ENCODE measurements around the gene PIP5K1B. TPM values are rescaled to one million over a fixed set of nuclear protein-coding genes. Genes with fewer than 3 reads are reported as not detected.

PIP5K1B gene
- total RNA-seq, 1 experiment from 2014 or later: 2.5 TPM

DNA sequence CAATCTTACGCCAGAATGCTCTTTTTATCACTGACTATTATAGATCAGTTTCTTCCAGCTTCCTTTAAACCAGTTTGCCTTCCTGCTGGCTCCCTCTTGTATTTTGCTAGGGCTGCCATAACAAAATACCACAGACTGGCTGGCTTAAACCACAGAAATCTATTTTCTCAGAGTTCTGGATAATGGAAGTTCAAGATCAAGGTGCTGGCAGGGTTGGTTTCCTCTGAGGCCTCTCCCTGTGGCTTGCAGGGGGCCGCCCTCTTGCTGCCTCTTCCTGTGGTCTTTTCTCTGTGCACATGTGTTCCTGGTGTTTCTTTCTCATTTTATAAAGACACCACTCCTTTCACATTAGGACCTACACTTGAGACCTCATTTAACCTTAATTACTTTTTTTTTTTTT, 323.7 kb downstream of the PIP5K1B start:
- no peaks in the 10 kb centered on the region for H4K20me1 ChIP-seq (ENCODE audit: control insufficient read depth, insufficient read depth, insufficient read length)
- no peak overlapping the region for H2BK12ac ChIP-seq (ENCODE audit: insufficient read length, low read depth, low read length)
- Mint-ChIP-seq H3K4me1 (peaks cover 9 to 20% of the 10 kb centered on the region in 2 experiments), H3K27ac (no peak overlapping the region; a peak in 1 of 7 replicates), H3K27me3 (ENCODE audit: low read depth) (no peaks in the 10 kb centered on the region), H3K4me3 (no peak overlapping the region), H3K36me3 (ENCODE audit: insufficient read depth in 1 of 3, low read depth in 3 of 3) (peaks cover 4 to 6% (median 6%) of the 10 kb centered on the region in 3 experiments; a peak in 6 of 7 replicates), H3K9me3 (peaks cover 6 to 7% of the 10 kb centered on the region in 2 experiments; a peak in 4 of 5 replicates)
- H3K23me2 ChIP-seq (ENCODE audit: insufficient read length, low read depth, low read length, poor library complexity, severe bottlenecking): no peaks in the 10 kb centered on the region
- no peaks in the 10 kb centered on the region for H3K79me1 ChIP-seq (ENCODE audit: insufficient read depth, low read depth, low read length, poor library complexity, severe bottlenecking)
- no peaks in the 10 kb centered on the region; the same call in 1 of the 2 replicates for H3K4me1 ChIP-seq (ENCODE audit: insufficient read depth, low read length)
- H3K14ac ChIP-seq (ENCODE audit: insufficient read depth, low read length): no peak overlapping the region
- H2AFZ ChIP-seq (ENCODE audit: low read length): no peak overlapping the region
- no CpG with 5 or more reads among the region's 2 CpGs for WGBS (ENCODE audit: extremely low coverage, insufficient read length, low lambda C conversion rate)
- H2BK120ac ChIP-seq (ENCODE audit: low read depth, low read length, poor library complexity, severe bottlenecking): peak overlapping the region; percentile 30
- no peak overlapping the region for H3T11ph ChIP-seq (ENCODE audit: low read length)
- no peak overlapping the region for H2BK20ac ChIP-seq (ENCODE audit: low read depth, low read length, poor library complexity, severe bottlenecking)
- TF ChIP-seq, protein P1, sequence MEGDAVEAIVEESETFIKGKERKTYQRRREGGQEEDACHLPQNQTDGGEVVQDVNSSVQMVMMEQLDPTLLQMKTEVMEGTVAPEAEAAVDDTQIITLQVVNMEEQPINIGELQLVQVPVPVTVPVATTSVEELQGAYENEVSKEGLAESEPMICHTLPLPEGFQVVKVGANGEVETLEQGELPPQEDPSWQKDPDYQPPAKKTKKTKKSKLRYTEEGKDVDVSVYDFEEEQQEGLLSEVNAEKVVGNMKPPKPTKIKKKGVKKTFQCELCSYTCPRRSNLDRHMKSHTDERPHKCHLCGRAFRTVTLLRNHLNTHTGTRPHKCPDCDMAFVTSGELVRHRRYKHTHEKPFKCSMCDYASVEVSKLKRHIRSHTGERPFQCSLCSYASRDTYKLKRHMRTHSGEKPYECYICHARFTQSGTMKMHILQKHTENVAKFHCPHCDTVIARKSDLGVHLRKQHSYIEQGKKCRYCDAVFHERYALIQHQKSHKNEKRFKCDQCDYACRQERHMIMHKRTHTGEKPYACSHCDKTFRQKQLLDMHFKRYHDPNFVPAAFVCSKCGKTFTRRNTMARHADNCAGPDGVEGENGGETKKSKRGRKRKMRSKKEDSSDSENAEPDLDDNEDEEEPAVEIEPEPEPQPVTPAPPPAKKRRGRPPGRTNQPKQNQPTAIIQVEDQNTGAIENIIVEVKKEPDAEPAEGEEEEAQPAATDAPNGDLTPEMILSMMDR (conservative IDR thresholded peaks at IDR 0.05): no peak
- H2AK5ac ChIP-seq (ENCODE audit: insufficient read length, low read length): no peak overlapping the region
- peaks cover 4% of the 10 kb centered on the region for H3K9me3 ChIP-seq (ENCODE audit: control insufficient read depth, low read depth, low read length)
- H3K23ac ChIP-seq (ENCODE audit: insufficient read length, low read depth, low read length): no peak overlapping the region
- H4K5ac ChIP-seq (ENCODE audit: insufficient read length, low read depth, low read length): no peak overlapping the region
- no peaks in the 10 kb centered on the region for H3K79me2 ChIP-seq (ENCODE audit: insufficient read depth, low read length)
- no peak overlapping the region for H3K9ac ChIP-seq (ENCODE audit: extremely low read depth, insufficient read length, low read length)
- no peak overlapping the region for H3K4me2 ChIP-seq (ENCODE audit: insufficient read depth, insufficient read length, low read length)
- H3K27me3 ChIP-seq (ENCODE audit: insufficient read depth, low read length): no peaks in the 10 kb centered on the region
- no peak overlapping the region for H3K4ac ChIP-seq (ENCODE audit: low read depth, low read length)
- no peak overlapping the region for H2BK5ac ChIP-seq (ENCODE audit: insufficient read length, low read length)
- no peak overlapping the region for H4K8ac ChIP-seq (replicated peaks; ENCODE audit: insufficient read length, low read depth, low read length)
- no peak overlapping the region for H3K56ac ChIP-seq (ENCODE audit: insufficient read length, low read depth, low read length)
- no peak overlapping the region for H3K18ac ChIP-seq (ENCODE audit: insufficient read length, low read depth, low read length)
- DNase-seq: no peak
- no peak overlapping the region for H2BK15ac ChIP-seq (ENCODE audit: low read depth, low read length)
- H3K27ac ChIP-seq (ENCODE audit: insufficient read length, low read depth, low read length): no peak overlapping the region
- H4K91ac ChIP-seq (ENCODE audit: insufficient read length, low read depth, low read length): no peak overlapping the region
